ENCODE measurements around the gene ATP12A.

The ATP12A gene

DNA sequence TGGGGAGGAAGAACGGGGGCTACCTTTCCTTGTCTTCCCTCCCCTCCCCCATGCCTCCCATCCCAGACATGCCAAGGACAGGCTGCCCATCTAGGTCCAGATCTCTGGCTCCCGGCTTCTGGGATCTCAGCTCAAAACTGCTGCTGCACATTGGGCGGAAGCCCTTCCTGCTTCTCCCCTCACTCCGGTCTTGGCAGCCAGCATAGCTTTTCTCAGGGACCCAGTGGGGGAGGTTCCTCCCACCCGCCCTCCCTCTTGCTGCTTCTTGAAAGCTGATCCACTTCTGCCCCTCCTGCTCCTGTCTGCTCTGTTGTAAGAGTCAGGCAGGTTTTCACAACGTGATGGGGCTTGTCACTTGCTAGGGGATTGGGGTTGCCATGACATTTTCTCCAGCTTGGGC is 62.1 kb downstream of the ATP12A start:
- H3K4me3 ChIP-seq (ENCODE audit: control insufficient read depth, low read depth, low read length) = no peak overlapping the region
- DNase-seq (ENCODE audit: low read depth) = no peak
- no peak for TF ChIP-seq CTCF (conservative IDR thresholded peaks at IDR 0.05; ENCODE audit: control insufficient read depth, insufficient read depth, low read depth, low read length)

- no peak overlapping the region for H3K4me3 ChIP-seq (ENCODE audit: control insufficient read depth, low read depth, low read length)
- DNase-seq (ENCODE audit: low read depth) = no peak
- TF ChIP-seq CTCF (conservative IDR thresholded peaks at IDR 0.05; ENCODE audit: control insufficient read depth, insufficient read depth, low read depth, low read length) = no peak
These were observed 62.8 kb downstream of the ATP12A start for GRCh38 chr13:24742977-24743376.

DNA sequence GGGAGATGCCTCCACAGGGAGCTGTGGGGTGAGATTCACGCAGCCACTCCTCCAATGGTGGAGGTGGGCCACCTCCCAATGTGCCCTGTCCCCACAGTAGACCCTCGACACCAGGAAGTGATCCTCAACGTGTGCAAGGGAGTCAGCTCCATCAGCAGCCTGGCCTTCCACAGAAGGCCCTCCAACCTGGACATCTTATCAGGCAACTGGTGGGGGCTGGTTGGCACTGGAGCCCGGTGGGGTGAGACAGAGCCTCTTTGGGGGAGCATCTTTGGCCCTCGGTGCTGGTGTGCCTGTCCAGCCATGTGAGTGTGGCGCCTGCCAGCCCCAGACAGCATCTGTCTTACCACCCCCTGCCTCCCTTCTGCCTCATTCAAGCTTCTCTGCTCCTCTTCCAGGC is 64.0 kb downstream of the ATP12A start:
- DNase-seq (ENCODE audit: low read depth) = no peak
- no peak overlapping the region for H3K4me3 ChIP-seq (ENCODE audit: control insufficient read depth, low read depth, low read length)
- no peak for TF ChIP-seq CTCF (conservative IDR thresholded peaks at IDR 0.05; ENCODE audit: control insufficient read depth, insufficient read depth, low read depth, low read length)

GRCh38 chr13:24745516-24745860 is 65.3 kb downstream of the ATP12A start:
- no peak overlapping the region for H3K4me3 ChIP-seq (ENCODE audit: control insufficient read depth, low read depth, low read length)
- no peak for TF ChIP-seq CTCF (conservative IDR thresholded peaks at IDR 0.05; ENCODE audit: control insufficient read depth, insufficient read depth, low read depth, low read length)
- no peak for DNase-seq (ENCODE audit: low read depth)

- DNase-seq (ENCODE audit: low read depth) = no peak
- no peak overlapping the region for H3K4me3 ChIP-seq (ENCODE audit: control insufficient read depth, low read depth, low read length)
- no peak for TF ChIP-seq CTCF (conservative IDR thresholded peaks at IDR 0.05; ENCODE audit: control insufficient read depth, insufficient read depth, low read depth, low read length)
These were observed 65.8 kb downstream of the ATP12A start for GRCh38 chr13:24745861-24746617.

DNA sequence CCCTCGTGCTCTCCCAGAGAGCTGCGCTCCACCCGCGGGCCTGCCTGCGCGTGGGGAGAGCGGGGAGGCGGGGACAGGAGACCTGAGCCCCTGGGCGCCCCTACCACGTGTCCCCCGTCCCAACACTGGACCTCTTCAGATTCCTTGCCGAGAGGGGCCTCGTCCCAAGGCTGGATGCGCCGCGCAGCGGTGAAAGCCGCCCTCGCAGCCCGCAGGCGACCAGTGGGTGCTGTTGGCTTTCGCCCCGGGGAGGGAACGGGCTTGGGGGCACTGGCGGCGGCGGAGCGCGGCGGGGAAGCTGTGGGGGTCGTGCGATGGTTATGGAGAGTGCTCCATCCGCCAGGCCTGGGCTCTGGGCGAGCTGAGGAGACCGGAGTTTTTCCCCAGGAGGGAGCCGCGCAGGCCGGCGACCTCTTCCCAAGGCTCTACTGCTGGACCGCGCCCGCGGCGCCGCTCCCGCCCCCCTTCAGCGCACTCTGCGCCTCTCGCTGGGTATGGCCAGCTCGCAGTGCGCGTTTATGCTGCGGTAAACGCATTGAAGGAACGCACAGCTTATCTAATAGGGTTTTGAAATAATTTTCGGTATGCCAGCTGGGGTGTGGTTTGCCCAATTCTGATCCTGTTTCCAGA is 66.5 kb downstream of the ATP12A start:
- TF ChIP-seq CTCF (conservative IDR thresholded peaks at IDR 0.05; ENCODE audit: control insufficient read depth, insufficient read depth, low read depth, low read length) = no peak
- H3K4me3 ChIP-seq (ENCODE audit: control insufficient read depth, low read depth, low read length) = no peak overlapping the region

More for the DNA sequence above, 66.5 kb downstream of the ATP12A start:
- no peak for DNase-seq (ENCODE audit: low read depth)
